NCI-H1048 (cell line): ENCODE results near the gene MINPP1.
"Not testable (repeated sequence)": the region's sequence is repeated elsewhere in the genome, so short reads cannot be mapped to it uniquely, and the experiment has no call there.

ENCODE experiments used
- DNase-seq: peaks from one replicate; lab custom pipeline; 2025; lab: John Stamatoyannopoulos, UW

Gene MINPP1

GRCh38 chr10:87575851-87576250, 71.2 kb downstream of the MINPP1 start:
- no peak for DNase-seq

- no peak for DNase-seq
Observed at GRCh38 chr10:87578160-87578841, 73.6 kb downstream of the MINPP1 start.

GRCh38 chr10:87578842-87579401, 74.2 kb downstream of the MINPP1 start:
- no peak for DNase-seq

DNA sequence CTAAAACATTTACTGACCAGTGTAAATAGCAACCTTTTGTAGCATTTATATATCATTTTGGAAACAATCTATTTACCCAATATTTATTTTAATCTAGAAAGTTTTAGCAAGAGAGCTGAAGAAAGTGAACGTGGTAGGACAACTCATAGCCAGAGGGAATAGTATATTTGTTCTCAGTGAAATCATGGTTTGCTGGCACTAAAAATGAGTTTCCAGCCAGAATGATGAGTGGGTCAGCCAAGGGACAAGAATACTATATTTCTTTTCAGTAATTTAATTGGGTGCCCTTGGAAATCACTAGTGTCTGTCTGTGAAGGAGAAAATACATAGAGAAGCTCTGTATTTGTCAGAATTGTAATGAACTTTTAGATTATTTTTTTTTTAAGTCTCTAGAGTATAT, 74.9 kb downstream of the MINPP1 start:
- DNase-seq = no peak

- DNase-seq = no peak
Observed at GRCh38 chr10:87580016-87580415, 75.3 kb downstream of the MINPP1 start.

GRCh38 chr10:87585565-87586514, 81.1 kb downstream of the MINPP1 start:
- DNase-seq = no peak

- DNase-seq = no peak
Observed at GRCh38 chr10:87589645-87590051, 85.0 kb downstream of the MINPP1 start.

DNA sequence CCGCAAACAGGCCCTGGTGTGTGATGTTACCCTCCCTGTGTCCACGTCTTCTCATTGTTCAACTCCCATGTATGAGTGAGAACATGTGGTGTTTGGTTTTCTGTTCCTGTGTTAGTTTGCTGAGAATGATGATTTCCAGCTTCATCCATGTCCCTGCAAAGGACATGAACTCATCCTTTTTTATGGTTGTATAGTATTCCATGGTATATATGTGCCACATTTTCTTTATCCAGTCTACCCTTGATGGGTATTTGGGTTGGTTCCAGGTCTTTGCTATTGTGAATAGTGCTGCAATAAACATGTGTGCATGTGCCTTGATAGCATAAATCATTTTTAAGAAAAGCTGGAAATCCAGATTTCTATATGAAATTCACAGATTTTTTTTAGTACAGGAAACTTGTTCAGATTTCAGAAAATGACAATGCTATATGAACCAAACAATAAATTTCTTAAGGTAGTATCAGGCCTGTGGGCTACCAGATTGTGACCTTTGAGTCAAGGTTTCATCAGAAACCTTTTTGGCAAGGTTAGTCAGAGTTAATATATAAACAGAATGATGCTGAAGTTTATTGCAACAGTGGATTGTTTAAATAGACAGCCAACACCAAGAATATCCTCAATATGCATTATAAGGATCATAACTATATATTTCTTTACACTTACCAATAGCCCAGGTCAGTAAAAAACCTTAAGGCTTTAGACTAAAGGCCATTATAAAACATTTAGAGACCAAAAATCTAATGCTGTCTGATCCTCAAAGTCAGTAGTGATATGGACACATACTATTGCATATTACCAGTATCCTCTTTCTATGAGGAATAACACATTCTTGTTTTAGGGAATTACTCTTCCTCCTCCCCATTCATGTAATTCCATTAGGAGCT, 86.3 kb downstream of the MINPP1 start:
- DNase-seq = no peak

DNA sequence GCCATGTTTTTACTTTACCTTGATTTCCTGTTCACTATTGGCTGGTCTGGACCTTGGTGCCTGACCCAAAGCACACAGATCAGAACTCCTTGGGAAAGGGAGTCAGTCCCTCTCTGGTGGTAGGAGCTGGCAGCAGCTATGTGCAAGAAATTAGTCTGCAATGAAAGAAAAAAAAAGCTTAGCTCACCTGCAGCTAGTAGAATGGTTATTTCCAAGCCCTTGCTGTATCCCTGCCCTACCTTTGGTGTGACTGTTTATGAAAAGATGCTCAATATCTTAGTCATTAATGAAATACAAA, 86.8 kb downstream of the MINPP1 start:
- DNase-seq = no peak

DNA sequence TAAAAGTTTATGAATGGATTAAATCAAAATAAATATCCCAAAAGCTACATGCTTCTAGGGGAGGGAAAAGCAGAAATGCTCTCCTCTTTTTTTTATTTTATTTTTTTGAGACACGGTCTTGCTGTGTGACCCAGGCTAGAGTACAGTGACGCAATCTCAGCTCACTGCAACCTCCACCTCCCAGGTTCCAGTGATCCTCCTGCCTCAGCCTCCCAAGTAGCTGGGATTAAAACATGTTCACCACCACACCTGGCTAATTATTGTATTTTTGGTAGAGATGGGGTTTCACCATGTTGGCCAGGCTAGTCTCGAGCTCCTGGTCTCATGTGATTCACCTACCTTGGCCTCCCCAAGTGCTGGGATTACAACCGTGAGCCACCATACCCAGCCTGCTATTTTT, 88.2 kb downstream of the MINPP1 start:
- not testable (repeated sequence) for DNase-seq

DNA sequence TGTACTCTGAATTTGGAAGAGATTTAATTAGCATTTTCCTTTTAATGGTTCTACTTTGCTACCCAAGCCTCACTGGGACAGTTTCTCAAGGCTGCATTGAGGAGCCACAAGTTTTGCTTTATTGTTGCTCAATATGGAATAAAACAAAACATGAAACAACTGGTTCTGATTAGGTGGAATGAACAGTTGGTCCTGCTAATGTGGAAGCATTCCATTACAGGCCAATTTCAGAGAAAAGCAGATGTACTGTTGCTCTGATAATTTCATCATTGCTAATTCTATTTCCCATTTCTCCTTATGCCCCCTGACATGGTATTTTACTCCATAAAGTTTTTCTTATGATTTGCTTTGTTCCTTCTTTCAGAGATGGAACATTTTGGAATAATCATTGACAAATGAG, 89.0 kb downstream of the MINPP1 start:
- DNase-seq = no peak

GRCh38 chr10:87594181-87594580, 89.5 kb downstream of the MINPP1 start:
- no peak for DNase-seq

- no peak for DNase-seq
Observed at GRCh38 chr10:87594864-87595263, 90.2 kb downstream of the MINPP1 start.

DNA sequence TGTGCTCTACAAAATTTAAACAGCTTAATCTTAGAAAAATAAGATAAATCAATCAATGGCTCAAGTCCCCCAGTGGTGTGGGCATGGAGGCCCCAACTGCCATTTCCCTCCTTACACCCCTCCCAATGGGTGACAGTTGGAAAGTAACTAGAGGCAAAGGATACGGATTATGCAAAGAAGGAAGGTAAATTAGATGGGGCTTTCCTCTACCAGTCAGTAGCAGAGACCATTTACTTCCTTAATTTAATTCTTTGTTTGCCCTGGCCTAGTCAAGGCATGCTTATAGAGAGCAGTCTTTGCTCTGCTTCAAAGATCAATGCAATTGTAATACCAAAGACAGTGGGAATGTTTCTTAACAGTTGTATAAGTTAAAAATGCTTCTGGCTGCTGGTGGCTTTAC, 91.7 kb downstream of the MINPP1 start:
- peak; percentile 6 for DNase-seq

GRCh38 chr10:87598700-87599099, 94.0 kb downstream of the MINPP1 start:
- no peak for DNase-seq

GRCh38 chr10:87600581-87600980, 95.9 kb downstream of the MINPP1 start:
- no peak for DNase-seq
